ENCODE measurements around the gene CLDN20. TPM values are rescaled to one million over a fixed set of nuclear protein-coding genes. Genes with fewer than 3 reads are reported as not detected.

The CLDN20 gene
- total RNA-seq, 2 donors from 2014 or later, result not detected

DNA sequence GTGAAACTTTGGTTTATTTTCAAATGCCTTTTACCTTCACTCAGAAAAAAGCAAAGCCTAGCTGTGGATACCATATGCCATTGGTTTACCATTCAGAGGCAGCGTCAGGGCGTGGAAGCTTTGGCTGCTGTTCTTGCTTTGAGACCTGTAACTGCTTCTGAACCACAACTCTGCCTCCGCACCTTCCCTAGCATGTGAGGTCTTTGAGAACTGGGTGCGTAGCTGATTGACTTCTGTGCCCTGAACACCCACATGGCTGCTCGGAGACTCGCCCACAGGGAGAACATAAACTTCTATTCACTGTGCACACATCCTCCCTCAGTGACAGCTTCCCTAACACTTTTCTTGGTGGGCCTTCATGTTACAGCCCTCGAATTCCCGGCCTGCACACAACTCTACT lies 11.2 kb upstream of the CLDN20 start:
- no peaks in the 10 kb centered on the region for H3K9me3 ChIP-seq
- DNase-seq, result no peak
- TF ChIP-seq, protein P1, sequence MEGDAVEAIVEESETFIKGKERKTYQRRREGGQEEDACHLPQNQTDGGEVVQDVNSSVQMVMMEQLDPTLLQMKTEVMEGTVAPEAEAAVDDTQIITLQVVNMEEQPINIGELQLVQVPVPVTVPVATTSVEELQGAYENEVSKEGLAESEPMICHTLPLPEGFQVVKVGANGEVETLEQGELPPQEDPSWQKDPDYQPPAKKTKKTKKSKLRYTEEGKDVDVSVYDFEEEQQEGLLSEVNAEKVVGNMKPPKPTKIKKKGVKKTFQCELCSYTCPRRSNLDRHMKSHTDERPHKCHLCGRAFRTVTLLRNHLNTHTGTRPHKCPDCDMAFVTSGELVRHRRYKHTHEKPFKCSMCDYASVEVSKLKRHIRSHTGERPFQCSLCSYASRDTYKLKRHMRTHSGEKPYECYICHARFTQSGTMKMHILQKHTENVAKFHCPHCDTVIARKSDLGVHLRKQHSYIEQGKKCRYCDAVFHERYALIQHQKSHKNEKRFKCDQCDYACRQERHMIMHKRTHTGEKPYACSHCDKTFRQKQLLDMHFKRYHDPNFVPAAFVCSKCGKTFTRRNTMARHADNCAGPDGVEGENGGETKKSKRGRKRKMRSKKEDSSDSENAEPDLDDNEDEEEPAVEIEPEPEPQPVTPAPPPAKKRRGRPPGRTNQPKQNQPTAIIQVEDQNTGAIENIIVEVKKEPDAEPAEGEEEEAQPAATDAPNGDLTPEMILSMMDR (IDR thresholded peaks at IDR 0.05), result no peak
- H3K9ac ChIP-seq (ENCODE audit: low read depth in 2 of 2, low read length in 2 of 2), result no peak overlapping the region
- no peak overlapping the region for H3K27ac ChIP-seq
- no peaks in the 10 kb centered on the region for H3K27me3 ChIP-seq
- no peaks in the 10 kb centered on the region for H3K36me3 ChIP-seq
- H3K4me1 ChIP-seq, result no peaks in the 10 kb centered on the region
- intact Hi-C loops (cut with DNase I), result no loop called here
- H3K4me3 ChIP-seq, result no peak overlapping the region

- H3K9ac ChIP-seq (ENCODE audit: low read depth in 2 of 2, low read length in 2 of 2), result no peak overlapping the region
These were observed 10.5 kb upstream of the CLDN20 start for GRCh38 chr6:155253337-155253736.

GRCh38 chr6:155254139-155254538 lies 9.7 kb upstream of the CLDN20 start:
- Histone ChIP-seq H3K27me3 (no peaks in the 10 kb centered on the region), H3K9me3 (no peaks in the 10 kb centered on the region), H3K27ac (no peak overlapping the region), H3K4me1 (no peaks in the 10 kb centered on the region), H3K36me3 (no peaks in the 10 kb centered on the region), H3K9ac (ENCODE audit: low read depth in 2 of 2, low read length in 2 of 2) (no peak overlapping the region), H3K4me3 (no peak overlapping the region)
- TF ChIP-seq, protein P1 (IDR thresholded peaks at IDR 0.05), result no peak
- intact Hi-C loops (cut with DNase I), result no loop called here
- DNase-seq, result no peak

More at GRCh38 chr6:155253337-155253736, 10.5 kb upstream of the CLDN20 start:
- no peaks in the 10 kb centered on the region for H3K27me3 ChIP-seq
- TF ChIP-seq, protein P1 (IDR thresholded peaks at IDR 0.05), result no peak
- no peak for DNase-seq
- no peak overlapping the region for H3K4me3 ChIP-seq
- intact Hi-C loops (cut with DNase I), result no loop called here
- H3K27ac ChIP-seq, result no peak overlapping the region
- H3K4me1 ChIP-seq, result no peaks in the 10 kb centered on the region
- no peaks in the 10 kb centered on the region for H3K36me3 ChIP-seq
- no peaks in the 10 kb centered on the region for H3K9me3 ChIP-seq

- Histone ChIP-seq H3K9ac (ENCODE audit: low read depth in 2 of 2, low read length in 2 of 2) (no peak overlapping the region), H3K36me3 (no peaks in the 10 kb centered on the region), H3K27me3 (no peaks in the 10 kb centered on the region), H3K4me3 (no peak overlapping the region), H3K27ac (no peak overlapping the region), H3K4me1 (no peaks in the 10 kb centered on the region), H3K9me3 (no peaks in the 10 kb centered on the region)
- TF ChIP-seq, protein P1 (IDR thresholded peaks at IDR 0.05), result no peak
- intact Hi-C loops (cut with DNase I), result no loop called here
- DNase-seq, result no peak
These were observed 7.6 kb upstream of the CLDN20 start for GRCh38 chr6:155256122-155256795.

- intact Hi-C loops (cut with DNase I), result no loop called here
- Histone ChIP-seq H3K27me3 (no peaks in the 10 kb centered on the region), H3K9ac (ENCODE audit: low read depth in 2 of 2, low read length in 2 of 2) (no peak overlapping the region), H3K4me1 (no peaks in the 10 kb centered on the region), H3K36me3 (no peaks in the 10 kb centered on the region), H3K4me3 (no peak overlapping the region), H3K27ac (no peak overlapping the region), H3K9me3 (no peaks in the 10 kb centered on the region)
- DNase-seq, result no peak
- TF ChIP-seq, protein P1 (IDR thresholded peaks at IDR 0.05), result no peak
These were observed 6.0 kb upstream of the CLDN20 start for GRCh38 chr6:155257796-155258195.
